Skin epidermis (tissue), 12 donors: ENCODE measurements around the gene TTL.
"Not testable (repeated sequence)": the region's sequence is repeated elsewhere in the genome, so short reads cannot be mapped to it uniquely, and the experiment has no call there.

Experiments used
- H3K27ac ChIP-seq, 21 experiments: fragments of 200-600 bp; sonication (generic) in 11 of 21; one replicate each; pipeline ENCODE4 v1.5.0; 2020; ENCODE audit warnings: mild to moderate bottlenecking in 3 of 21, inconsistent platforms in 2 of 21, moderate library complexity in 2 of 21
- H3K4me3 ChIP-seq, 7 experiments: fragments of 200-600 bp; sonication (generic) in 2 of 7; one replicate each; pipeline ENCODE4 v1.5.0; 2020; ENCODE audit warnings: inconsistent platforms in 2 of 7, mild to moderate bottlenecking in 2 of 7, moderate library complexity in 1 of 7

The TTL gene

DNA sequence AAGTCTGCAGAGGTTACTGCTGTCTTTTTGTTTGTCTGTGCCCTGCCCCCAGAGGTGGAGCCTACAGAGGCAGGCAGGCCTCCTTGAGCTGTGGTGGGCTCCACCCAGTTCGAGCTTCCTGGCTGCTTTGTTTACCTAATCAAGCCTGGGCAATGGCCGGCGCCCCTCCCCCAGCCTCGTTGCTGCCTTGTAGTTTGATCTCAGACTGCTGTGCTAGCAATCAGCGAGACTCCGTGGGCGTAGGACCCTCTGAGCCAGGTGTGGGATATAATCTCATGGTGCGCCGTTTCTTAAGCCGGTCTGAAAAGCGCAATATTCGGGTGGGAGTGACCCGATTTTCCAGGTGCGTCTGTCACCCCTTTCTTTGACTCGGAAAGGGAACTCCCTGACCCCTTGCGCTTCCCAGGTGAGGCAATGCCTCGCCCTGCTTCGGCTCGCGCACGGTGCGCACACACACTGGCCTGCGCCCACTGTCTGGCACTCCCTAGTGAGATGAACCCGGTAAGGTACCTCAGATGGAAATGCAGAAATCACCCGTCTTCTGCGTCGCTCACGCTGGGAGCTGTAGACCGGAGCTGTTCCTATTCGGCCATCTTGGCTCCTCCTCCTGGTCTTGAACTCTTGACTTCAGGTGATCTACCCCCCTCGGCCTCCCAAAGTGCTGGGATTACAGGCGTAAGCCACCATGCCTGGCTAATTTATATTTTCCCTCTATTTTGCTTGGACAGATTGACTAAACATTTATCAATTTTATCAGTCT, 27.5 kb downstream of the TTL start:
- H3K4me3 ChIP-seq, H3K27ac ChIP-seq: not testable (repeated sequence)

DNA sequence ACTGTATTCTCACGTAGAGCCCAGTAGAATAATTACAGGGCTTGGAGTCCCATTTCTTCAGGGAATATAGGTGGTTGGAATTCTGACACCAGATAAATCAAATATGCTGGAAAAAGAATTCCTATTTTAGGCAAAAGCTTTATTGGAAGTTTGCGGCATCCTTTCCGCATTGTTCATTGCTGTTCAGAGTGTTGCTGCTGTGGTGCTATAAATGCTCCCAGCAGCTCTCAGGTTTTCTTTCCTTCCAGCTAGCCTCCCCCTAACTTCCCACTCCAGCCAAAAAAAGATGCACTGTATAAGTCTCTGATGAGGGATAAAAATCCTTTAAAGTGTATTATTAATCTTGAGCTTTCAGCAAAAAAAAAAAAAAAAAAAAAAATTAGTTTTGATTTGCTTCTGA, 34.8 kb downstream of the TTL start:
- Histone ChIP-seq H3K27ac (no peak overlapping the region), H3K4me3 (no peak overlapping the region)

DNA sequence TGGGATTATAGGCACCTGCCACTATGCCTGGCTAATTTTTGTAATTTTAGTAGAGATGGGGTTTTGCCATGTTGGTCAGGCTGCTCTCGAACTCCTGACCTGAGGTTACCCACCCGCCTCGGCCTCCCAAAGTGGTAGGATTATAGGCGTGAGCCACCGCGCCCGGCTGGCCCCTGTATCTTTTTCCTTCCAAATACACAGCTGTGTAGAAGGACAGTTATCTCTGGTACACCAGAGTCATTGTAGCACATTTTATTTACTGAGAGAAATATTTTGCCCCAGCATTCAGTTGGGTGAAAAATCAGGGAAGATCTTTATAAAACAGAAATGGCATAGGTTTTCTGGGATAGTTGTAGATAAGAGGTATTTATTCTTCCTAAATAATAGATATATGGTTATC, 36.9 kb downstream of the TTL start:
- no peak overlapping the region for H3K4me3 ChIP-seq
- H3K27ac ChIP-seq, result no peak overlapping the region

DNA sequence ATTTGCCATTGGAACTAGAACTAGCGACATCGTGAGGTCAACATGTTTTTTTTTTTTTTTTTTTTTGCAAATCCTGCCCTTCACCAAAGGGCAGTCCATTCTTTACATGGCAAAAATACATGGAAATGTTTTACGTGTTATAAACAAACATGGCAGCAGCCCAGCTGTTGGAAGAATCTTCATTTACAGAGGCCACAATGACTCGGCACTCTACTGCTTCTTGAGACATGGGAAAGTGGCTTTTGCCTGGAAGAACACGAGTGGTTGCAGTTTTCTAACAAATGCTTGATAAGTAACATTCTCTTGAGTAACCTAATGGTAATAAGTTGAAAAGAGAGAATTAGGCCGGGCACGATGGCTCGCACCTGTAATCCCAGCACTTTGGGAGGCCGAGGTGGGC, 37.5 kb downstream of the TTL start:
- no peak overlapping the region for H3K4me3 ChIP-seq
- no peak overlapping the region for H3K27ac ChIP-seq

DNA sequence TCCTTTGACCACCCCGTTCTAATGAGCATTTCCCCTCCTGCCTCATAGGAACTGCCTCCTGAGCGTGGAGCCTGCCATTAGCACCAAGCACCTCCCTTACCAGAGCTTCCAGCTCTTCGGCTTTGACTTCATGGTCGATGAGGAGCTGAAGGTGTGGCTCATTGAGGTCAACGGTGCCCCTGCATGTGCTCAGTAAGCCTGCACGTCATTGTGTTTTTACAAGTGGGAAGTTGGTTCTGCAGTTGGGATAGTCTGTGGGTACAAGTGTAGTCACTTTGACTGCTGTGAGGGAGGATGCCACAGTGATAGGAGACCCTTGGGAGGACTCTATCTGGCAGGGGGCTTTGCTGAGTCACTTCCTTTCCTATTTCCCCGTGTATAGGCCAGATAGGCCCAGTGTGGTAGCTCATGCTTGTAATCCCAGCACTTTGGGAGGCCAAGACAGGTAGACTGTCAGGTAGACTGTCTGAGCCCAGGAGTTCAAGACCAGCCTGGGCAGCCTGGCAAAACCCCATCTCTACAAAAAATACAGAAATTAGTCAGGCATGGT, 38.4 kb downstream of the TTL start:
- H3K4me3 ChIP-seq, result no peak overlapping the region
- no peak overlapping the region for H3K27ac ChIP-seq

DNA sequence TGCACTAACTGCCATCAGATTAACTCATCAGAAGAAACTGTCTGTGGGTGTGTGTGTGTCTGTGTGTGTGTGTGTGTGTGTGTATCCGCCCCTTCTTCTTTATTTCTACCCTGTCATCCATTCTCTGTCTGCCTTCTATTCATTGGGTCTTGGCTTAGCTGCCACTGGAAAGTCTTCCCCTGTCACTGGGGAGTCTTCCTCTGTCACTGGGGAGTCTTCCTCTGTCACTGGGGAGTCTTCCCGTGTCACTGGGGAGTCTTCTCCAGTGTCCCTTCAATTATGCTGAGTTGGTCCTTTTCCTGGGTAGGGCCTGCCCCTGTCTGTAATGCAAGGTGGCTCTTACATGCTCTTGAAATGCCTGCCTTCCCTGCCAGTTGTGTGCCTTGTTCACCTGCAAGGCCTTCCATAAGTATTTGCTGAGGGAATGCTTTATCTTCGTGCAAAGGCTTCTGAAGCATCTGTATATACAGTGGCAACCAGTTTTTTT, 41.4 kb downstream of the TTL start:
- no peak overlapping the region for H3K4me3 ChIP-seq
- no peak overlapping the region for H3K27ac ChIP-seq

DNA sequence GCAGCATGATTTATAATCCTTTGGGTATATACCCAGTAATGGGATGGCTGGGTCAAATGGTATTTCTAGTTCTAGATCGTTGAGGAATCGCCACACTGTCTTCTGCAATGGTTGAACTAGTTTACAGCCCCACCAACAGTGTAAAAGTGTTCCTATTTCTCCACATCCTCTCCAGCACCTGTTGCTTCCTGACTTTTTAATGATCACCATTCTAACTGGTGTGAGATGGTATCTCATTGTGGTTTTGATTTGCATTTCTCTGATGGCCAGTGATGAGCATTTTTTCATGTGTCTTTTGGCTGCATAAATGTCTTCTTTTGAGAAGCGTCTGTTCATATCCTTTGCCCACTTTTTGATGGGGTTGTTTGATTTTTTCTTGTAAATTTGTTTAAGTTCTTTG, 42.3 kb downstream of the TTL start:
- not testable (repeated sequence) for H3K27ac ChIP-seq, H3K4me3 ChIP-seq

DNA sequence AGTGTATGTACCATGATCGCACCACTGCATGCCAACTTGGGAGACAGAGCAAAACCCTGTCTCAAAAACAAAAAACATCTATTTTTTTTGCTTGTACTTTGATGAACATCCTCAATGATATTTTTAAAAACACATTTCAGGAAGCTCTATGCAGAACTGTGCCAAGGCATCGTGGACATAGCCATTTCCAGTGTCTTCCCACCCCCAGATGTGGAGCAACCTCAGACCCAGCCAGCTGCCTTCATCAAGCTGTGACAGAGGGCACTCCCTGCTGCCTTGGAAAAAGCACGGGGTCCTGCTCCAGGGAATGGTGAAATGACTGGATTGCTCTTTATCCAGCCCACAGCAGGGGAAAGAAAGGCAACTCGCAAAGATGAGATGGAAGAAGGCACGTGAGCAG, 46.6 kb downstream of the TTL start:
- H3K27ac ChIP-seq, result no peak overlapping the region
- no peak overlapping the region for H3K4me3 ChIP-seq

DNA sequence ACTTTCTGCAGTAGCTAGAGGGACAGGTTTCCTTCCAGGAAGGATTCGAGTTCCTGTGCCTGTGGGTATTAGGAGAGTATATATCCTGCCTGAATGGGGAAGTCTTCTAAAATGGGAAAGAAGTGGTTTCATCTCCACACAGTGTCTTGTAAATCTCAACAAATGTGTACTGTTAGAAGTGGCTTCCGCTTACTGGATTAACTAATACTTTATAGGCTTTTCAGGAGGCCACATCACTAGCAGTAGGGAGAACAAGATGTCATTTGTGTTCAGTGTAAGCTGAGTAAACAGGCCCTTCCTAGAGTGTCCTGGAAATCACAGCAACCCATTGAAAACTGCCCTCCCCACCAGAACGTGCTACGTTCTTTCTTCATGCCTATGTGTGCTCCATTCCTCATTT, 47.8 kb downstream of the TTL start:
- no peak overlapping the region for H3K4me3 ChIP-seq
- H3K27ac ChIP-seq, result no peak overlapping the region

DNA sequence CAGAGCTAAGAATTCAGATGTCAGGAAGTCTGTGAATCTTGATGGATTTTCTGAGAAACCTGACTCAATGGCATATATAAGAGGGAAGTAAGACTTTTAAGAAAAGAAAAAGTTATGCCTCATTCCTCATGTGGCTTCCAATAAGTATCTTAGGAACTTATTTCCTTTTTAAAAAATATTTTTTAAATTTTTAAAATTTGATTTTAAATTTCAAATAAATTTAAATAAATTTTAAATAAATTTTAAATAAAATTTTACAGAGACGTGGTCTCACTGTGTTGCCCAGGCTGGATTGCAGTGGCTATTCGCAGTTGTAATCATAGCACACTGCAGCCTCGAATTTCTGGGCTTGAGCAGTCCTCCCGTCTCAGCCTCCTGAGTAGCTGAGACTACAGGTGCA, 48.8 kb downstream of the TTL start:
- no peak overlapping the region for H3K4me3 ChIP-seq
- no peak overlapping the region for H3K27ac ChIP-seq

DNA sequence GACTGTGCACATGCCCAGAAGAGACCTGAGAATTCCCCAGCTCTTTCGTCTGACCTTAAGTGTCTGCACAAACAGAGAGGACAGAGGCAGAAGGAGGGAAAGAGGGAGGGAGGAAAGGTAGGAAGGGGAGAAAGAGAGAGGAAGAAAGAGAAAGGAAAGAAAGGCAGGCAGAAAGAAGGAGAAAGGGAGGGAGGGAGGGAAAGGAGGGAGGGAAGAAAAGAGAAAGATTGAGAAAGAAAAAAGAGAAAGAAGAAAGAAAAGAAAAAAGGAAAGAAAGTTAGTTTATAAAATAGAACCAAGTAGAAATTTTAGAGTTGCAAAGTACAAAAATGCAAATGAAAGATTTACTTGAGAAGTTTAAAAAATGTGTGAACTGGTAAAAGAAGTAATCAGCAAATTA, 52.9 kb downstream of the TTL start:
- H3K4me3 ChIP-seq, result no peak overlapping the region
- H3K27ac ChIP-seq, result no peak overlapping the region

DNA sequence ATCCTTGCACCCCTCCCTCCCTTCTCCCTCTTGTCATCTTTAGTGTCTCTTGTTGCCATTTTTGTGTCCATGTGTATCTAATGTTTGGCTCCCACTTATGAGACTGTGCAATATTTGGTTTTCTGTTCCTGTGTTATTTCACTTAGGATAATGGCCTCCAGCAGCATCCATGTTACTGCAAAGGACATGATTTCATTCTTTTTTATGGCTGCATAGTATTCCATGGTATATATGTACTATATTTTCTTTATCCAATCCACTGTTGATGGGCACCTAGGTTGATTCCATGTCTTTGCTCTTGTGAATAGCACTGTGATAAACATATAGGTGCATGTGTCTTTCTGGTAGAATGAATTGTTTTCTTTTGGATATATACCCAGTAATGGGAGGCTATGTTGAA, 54.7 kb downstream of the TTL start:
- H3K27ac ChIP-seq, H3K4me3 ChIP-seq: not testable (repeated sequence)

DNA sequence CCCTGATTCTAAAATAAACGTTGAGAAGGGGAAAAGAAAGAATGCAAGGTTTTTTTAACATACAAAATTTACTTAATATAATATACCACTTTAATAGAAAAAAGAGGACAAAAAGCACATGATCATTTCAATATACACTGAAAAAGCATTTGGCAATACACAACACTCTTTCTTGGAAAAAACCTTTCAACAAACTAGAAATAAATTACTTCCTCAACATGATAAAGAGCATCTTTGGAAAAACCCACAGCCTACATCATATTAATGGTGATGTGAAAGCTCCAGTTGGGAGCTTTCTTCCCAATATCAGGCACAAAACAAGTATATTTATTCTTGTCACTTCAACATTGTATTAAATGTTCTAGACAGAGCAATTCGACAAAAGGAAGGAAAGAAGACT, 57.4 kb downstream of the TTL start:
- Histone ChIP-seq H3K4me3 (no peak overlapping the region), H3K27ac (no peak overlapping the region)

DNA sequence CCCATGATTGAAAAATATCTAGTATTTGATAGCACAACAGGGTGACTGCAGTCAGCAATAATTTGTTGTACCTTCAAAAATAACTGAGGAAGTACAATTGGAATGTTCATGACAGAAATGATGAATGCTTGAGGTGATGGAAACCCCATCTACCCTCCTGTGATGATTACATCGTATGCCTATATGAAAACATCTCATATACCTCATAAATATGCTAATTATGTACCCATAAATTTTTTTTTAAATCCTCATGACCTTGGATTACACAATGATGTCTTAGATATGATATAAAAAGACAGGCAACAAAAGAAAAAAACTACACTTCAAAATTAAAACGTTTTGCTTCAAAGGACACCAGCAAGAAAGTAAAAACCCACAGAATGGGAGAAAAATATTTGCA, 59.0 kb downstream of the TTL start:
- H3K4me3 ChIP-seq, result no peak overlapping the region
- H3K27ac ChIP-seq, result peak overlapping the region in 3 of 21 experiments; percentile 91 to 93 (median 91)

DNA sequence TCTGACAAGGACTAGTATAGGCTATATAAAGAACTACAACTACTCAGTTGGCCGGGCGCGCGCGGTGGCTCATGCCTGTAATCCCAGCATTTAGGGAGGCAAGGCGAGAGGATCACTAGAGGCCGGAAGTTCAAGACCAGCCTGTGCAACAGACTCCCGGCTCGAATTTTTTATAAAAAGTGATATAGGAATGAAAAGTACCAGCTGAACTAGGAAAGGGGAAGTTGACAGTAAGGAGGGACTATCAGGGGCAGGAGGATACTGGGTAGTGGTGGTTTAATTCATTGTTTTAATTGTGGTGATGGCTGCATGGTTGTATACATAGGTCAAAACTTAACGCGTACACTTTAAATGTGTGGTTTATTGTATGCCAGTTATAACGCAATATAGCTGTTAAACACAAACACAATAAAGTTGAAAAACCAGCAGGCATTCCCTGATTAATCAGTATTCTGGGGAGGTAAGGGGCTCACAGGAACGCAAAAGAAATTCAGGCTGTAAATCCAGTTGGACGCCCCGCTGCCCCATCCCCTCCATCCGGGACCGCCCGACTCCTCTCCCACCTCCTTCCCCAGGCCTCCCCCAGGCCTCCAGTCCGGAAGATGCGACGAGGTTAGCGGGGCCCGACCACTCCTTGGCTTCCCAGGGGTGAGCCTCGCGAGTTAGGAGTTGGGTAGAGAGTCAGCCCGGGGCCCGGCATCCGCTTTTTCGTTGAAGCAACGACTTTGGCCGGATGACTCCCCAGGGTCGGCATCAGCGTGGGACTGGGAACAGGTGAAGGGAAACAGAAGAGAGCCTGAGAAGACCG, 59.6 kb downstream of the TTL start:
- peak overlapping the region; percentile 80 to 96 (median 87) for H3K4me3 ChIP-seq
- peak overlapping the region; percentile 31 to 94 (median 89) for H3K27ac ChIP-seq

DNA sequence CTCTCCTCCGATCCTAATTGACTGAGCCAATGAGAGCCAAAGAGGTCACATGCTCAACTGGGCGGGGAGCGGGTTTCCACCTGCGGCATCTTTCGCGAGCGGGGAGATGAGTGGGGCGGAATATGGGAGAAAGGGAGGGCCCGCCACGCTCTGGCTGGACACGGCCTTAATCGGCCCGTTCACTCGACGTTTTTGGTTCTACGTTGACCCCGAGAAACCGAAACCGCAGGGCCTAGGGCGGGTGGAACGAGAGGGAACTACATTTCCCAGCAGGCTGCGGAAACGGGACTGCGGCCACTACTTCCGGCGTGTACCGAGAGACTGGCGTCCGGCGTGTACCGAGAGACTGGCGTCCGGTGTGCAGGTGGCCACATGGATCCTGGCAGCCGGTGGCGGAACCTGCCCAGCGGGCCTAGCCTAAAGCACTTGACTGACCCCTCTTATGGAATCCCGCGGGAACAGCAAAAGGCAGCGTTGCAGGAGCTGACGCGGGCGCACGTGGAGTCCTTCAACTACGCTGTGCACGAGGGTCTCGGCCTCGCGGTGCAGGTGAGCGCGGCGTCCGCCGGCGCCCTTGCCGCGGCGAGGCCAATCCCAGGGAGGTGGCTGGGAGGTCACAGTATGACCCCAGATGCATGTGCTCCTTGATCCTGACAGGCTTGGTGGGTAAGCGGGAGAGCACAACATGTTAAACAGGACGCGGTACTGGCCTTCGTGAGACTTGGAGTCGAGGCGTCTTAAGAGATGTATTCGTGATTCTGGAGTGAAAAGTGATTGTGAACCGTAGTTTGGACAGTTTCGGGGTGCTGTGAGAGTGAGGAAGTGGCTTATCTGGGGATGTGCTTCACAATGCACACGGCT, 60.4 kb downstream of the TTL start, which contains the start of gene POLR1B:
Gene POLR1B (plus strand): TSS at position 343 of the 861 bp plus-strand sequence. CDS start 30 bp downstream, at position 373.
- Histone ChIP-seq H3K4me3 (peak within 1 kb of the TSS; percentile 80 to 96 (median 87)), H3K27ac (peak within 1 kb of the TSS; percentile 31 to 94 (median 89))

DNA sequence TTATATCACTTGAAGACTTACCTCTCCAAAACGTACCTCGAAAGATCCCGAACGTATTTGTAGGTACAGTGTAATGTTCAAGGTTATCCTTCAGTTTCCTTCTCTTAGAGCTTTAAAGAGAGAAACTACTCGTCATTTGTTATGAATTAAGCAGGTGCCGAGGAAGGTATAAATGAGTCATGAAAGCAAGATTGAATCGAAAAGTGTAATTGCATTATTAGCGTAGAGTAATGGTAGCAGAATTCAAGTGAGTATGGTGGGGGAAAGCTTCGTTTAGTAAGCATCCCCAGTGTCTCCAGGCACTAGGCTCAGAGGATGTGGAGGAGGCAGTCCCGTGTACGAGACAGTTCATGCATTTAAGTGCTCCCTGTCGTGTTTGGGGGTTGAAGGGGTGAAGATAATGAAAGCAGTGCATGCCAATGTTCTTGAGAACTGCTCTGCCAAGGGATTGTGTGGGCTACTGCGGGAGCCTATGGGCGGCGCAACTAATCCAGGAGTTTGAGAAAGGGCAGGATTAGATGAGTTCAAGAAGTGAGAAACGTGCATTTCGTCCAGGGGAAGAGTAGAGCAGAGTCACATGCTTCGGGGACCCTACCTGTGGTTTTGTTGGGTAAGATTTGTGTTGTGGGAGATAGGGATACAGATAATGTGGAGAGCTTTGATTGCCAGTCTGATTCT, 61.2 kb downstream of the TTL start:
- H3K27ac ChIP-seq, result peak overlapping the region in 17 of 21 experiments; percentile 31 to 94 (median 89)

DNA sequence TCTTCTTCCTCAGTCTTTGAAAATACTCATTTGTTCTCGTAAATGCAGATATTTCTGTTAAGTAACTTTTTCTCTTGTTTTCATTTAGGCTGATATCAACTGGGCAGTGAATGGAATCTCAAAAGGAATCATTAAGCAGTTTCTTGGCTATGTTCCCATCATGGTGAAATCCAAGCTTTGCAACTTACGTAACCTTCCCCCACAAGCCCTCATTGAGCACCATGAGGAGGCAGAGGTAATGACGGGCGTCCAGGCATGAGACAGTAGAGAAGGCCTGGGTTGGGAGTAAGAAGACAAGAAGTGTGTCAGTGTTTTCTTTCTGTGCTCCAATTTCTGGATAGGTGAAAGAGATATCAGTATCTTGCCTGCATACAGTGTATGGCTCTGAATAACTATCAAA, 65.4 kb downstream of the TTL start:
- no peak overlapping the region for H3K4me3 ChIP-seq
- no peak overlapping the region for H3K27ac ChIP-seq

More for the DNA sequence above, 61.2 kb downstream of the TTL start:
- H3K4me3 ChIP-seq, result peak overlapping the region; percentile 80 to 96 (median 87)

DNA sequence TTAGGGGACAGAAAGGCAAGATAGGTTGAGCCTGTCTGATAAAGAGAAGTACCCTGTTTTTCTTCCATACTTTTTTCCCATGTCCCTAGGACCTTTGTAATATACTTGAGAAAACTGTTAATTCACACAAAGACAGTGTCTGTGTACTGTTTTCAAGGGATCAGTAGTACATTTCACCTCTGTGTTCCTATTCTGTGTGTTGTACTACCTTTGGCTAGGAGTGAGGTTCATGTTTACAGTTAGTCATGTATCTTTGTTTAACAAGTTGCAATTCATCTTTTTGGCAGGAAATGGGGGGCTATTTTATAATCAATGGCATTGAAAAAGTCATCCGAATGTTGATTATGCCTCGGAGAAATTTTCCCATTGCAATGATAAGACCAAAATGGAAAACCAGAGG, 67.0 kb downstream of the TTL start:
- Histone ChIP-seq H3K27ac (no peak overlapping the region), H3K4me3 (no peak overlapping the region)
